Lung (tissue), 12 donors: ENCODE results near the gene NEURL1B. TPM values are rescaled to one million over a fixed set of nuclear protein-coding genes. Genes with fewer than 3 reads are reported as not detected.

Experiments
- ATAC-seq: fragments of 200-7000 bp; cut with Tn5 transposase; one replicate; pipeline ENCODE4 v1.9.1; 2020; ENCODE audit warnings: moderate number of reproducible peaks; ENCODE audit not compliant: insufficient read depth, low FRiP score
- DNase-seq, 3 donors: peaks; one replicate each; pipeline ENCODE4 v3.0.0-alpha.2; 2013 to 2017
- H3K27ac ChIP-seq, 2 donors: one replicate each; pipeline ENCODE4 v1.5.1; 2013; ENCODE audit warnings: mild to moderate bottlenecking in 2 of 2, moderate library complexity in 2 of 2, control low read depth in 1 of 2, inconsistent platforms in 1 of 2, low read depth in 1 of 2, low read length in 1 of 2
- H3K27me3 ChIP-seq, 3 donors: one replicate each; pipeline ENCODE4 v1.5.1; 2013; ENCODE audit warnings: low read length in 2 of 3; ENCODE audit not compliant: control insufficient read depth in 3 of 3, insufficient read depth in 3 of 3
- H3K36me3 ChIP-seq, 4 donors: one replicate each; pipeline ENCODE4 v1.5.1; 2013; ENCODE audit warnings: low read length in 4 of 4, mild to moderate bottlenecking in 1 of 4, moderate library complexity in 1 of 4; ENCODE audit not compliant: control insufficient read depth in 4 of 4, insufficient read depth in 4 of 4
- H3K4me1 ChIP-seq, 5 donors: one replicate each; pipeline ENCODE4 v1.5.1; 2013; ENCODE audit warnings: low read length in 5 of 5, mild to moderate bottlenecking in 2 of 5, moderate library complexity in 1 of 5; ENCODE audit not compliant: control insufficient read depth in 5 of 5, insufficient read depth in 5 of 5
- H3K4me3 ChIP-seq: one replicate; pipeline ENCODE4 v1.5.1; 2013; ENCODE audit warnings: mild to moderate bottlenecking, control low read depth, moderate library complexity
- H3K9ac ChIP-seq, 2 donors: one replicate each; pipeline ENCODE4 v1.5.1; 2013; ENCODE audit warnings: low read length in 2 of 2, control low read depth in 1 of 2; ENCODE audit not compliant: insufficient read depth in 1 of 2
- H3K9me3 ChIP-seq, 4 donors: one replicate each; pipeline ENCODE4 v1.5.1; 2013; ENCODE audit warnings: low read length in 3 of 4, mild to moderate bottlenecking in 1 of 4, moderate library complexity in 1 of 4; ENCODE audit not compliant: control insufficient read depth in 4 of 4, insufficient read depth in 3 of 4
- CTCF ChIP-seq: IDR thresholded peaks from 2 replicates; pipeline ENCODE4 v1.5.1; 2012; ENCODE audit warnings: mild to moderate bottlenecking; ENCODE audit errors: control extremely low read depth, extremely low read depth
- WGBS, 2 donors: extraction: QIAGEN DNeasy Blood & Tissue Kit; methylation state at CpG; one replicate each; pipeline ENCODE4 v1.1.7; 2013; 5-methylcytosine and 5-hydroxymethylcytosine counted together
- polyA plus RNA-seq, 2 donors: library from polyadenylated mRNA; stranded (reverse); fragments of 200-250 nt; gene quantifications; one replicate each; pipeline ENCODE4 v1.2.1, GENCODE V29; 2013
- total RNA-seq, 2 donors: library from RNA; depleted of rRNA in 1 of 2; stranded (reverse); fragments of >200 nt in 1 of 2; gene quantifications; one replicate each; pipeline ENCODE4 v1.2.1, GENCODE V29; 2014 to 2021
- donor health status: control.
- donor health status: control.
- donor health status: Bipolar disorder and iron deficiency.
- donor health status: healthy.
- donor health status: DM: yes; HTN: yes; CAD: no.

NEURL1B gene
- total and polyA plus RNA-seq, 4 donors = 5.1 to 26.4 (median 11.8) TPM

GRCh38 chr5:172699423-172699822 is 58.4 kb downstream of the NEURL1B start:
- Histone ChIP-seq H3K4me3 (no peak overlapping the region), H3K9me3 (no peaks in the 10 kb centered on the region), H3K4me1 (peaks cover 0 to 33% (median 8%) of the 10 kb centered on the region in 5 donors), H3K27me3 (no peaks in the 10 kb centered on the region), H3K36me3 (no peaks in the 10 kb centered on the region), H3K27ac (no peak overlapping the region), H3K9ac (no peak overlapping the region)
- ATAC-seq = no peak
- DNase-seq = no peak
- no peak for TF ChIP-seq CTCF
- WGBS, 2 donors = 72 to 74% methylated on average over 6 of the region's 6 CpGs

- H3K27ac ChIP-seq = no peak overlapping the region
- WGBS, 2 donors = 52 to 82% methylated on average over 6 of the region's 6 CpGs
Observed at GRCh38 chr5:172699999-172700364, 58.9 kb downstream of the NEURL1B start.

GRCh38 chr5:172700365-172701290 is 59.6 kb downstream of the NEURL1B start:
- H3K9me3 ChIP-seq = no peaks in the 10 kb centered on the region
- H3K27me3 ChIP-seq = no peaks in the 10 kb centered on the region
- DNase-seq (peak; percentile 64 to 77 (median 71)), ATAC-seq (peak; percentile 61)
- no peak for TF ChIP-seq CTCF
- 41 to 63% methylated on average over 22 of the region's 22 CpGs for WGBS, 2 donors
- H3K4me1 ChIP-seq = peaks cover 0 to 30% (median 8%) of the 10 kb centered on the region in 5 donors
- H3K27ac ChIP-seq = peak overlapping the region in 1 of 2 donors; percentile 18
- H3K9ac ChIP-seq = no peak overlapping the region
- H3K4me3 ChIP-seq = no peak overlapping the region
- H3K36me3 ChIP-seq = no peaks in the 10 kb centered on the region

More at GRCh38 chr5:172699999-172700364, 58.9 kb downstream of the NEURL1B start:
- Histone ChIP-seq H3K4me1 (peaks cover 0 to 30% (median 8%) of the 10 kb centered on the region in 5 donors), H3K4me3 (no peak overlapping the region), H3K27me3 (no peaks in the 10 kb centered on the region), H3K9me3 (no peaks in the 10 kb centered on the region), H3K36me3 (no peaks in the 10 kb centered on the region), H3K9ac (no peak overlapping the region)
- ATAC-seq = no peak
- DNase-seq = no peak
- TF ChIP-seq CTCF = no peak
